COR-L47 (cell line): ENCODE results near the gene SRCAP.
"Not testable (repeated sequence)": the region's sequence is repeated elsewhere in the genome, so short reads cannot be mapped to it uniquely, and the experiment has no call there.

Source experiments
- DNase-seq: peaks from one replicate; lab custom pipeline; 2025; lab: John Stamatoyannopoulos, UW

SRCAP gene

DNA sequence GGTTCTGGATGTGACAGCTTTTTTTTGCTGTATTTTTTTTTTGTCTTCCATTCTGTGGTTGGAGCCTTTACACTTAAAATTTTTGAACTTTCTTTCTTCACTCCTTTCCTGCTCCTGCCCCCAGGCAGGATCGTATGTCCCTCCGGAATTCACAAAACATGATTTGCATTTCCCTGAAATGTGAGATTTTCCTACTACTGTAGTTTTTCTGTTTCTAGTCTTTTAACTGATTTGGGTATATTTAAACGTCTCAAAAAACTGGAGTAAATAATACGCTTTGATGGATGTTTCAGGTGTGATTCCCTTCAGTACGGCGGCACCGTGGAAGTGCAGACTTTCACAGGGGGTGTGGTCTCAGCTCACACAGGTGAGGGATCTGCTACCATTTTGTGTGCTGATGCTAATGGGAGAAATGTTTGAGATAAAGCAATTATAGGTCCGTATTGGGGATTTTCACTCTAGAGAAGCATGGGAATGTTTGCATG is 686 bp downstream of the SRCAP start:
- DNase-seq: no peak

DNA sequence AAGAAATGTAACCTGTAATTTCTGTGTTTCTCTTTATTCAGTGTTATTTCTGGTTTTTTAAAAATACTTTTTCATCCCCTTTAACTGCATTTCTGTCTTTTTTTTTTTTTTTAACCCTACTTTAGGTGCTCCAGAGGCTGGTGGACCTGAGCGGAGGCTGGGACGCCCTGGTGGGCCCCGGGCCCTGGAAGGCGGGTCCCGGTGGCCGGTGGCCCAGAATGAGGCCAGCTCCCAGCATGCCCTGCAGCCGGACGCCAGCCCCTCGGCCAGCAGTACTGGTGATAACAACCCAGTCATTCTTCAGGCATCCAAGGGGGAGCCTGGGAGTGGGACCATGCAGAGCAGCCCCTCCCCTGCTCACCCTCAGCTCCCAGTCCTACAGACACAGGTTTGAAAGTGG is 1.5 kb downstream of the SRCAP start:
- DNase-seq: no peak

DNA sequence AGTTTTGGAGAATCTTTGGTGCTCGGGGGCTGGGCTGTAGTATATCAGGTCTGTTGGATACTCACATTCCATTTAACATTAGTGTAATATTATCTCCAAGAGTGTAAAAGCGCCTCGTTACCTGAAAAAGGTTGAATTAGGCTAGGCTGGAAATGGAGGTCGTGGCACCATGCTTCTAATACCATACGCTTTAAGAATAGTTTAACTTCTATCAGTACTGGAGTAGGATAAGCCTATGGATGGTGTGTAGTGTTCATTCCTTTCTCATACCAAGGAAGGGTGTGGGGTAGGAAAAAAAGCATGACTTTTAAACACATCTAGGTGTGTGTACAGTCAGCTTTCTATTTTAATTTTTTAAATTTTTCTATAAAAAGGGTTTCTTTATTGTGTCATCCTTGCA is 2.0 kb downstream of the SRCAP start:
- no peak for DNase-seq

DNA sequence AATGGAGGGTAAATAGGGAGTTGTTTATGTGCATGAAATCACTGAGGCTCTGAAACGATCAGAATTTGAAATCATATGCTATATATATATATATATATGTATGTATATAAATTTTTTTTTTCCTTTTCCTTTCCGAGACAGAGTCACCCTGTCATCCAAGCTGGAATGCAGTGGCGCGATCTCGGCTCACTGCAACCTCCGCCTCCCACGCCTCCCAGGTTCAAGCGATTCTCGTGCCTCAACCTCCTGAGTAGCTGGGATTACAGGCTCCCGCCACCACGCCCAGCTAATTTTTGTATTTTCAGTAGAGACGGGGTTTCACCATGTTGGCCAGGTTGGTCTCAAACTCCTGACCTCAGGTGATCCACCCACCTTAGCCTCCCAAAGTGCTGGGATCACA is 4.1 kb downstream of the SRCAP start:
- DNase-seq: not testable (repeated sequence)

DNA sequence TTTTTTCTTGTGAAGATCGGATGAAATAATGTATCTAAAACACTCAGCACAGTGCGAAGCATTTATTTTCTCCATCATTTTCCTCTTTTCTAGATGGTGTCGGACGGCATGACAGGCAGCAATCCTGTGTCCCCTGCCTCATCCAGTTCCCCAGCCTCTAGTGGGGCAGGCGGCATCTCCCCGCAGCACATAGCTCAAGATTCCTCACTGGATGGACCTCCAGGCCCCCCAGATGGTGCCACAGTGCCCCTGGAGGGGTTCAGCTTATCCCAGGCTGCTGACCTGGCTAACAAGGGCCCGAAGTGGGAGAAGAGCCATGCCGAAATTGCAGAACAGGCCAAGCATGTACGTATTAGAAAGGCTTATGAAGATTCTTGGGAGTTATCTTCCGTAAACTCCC is 5.0 kb downstream of the SRCAP start:
- no peak for DNase-seq

DNA sequence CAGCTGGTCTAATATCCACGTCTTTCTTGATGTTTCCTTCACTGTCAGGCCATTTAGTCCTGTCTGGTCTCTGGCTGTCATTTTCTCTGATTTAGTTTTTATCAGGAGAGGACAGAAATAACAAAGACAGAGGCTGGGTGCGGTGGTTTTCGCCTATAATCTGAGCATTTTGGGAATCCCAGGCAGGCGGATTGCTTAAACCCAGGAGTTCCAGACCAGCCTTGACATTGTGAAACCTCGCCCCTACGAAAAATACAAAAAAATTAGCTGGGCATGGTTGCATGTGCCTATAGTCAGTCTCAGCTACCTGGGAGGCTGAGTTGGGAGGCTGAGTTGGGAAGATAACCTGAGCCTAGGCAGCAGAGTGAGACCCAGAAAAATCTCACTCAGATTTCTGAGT is 7.1 kb downstream of the SRCAP start:
- no peak for DNase-seq

DNA sequence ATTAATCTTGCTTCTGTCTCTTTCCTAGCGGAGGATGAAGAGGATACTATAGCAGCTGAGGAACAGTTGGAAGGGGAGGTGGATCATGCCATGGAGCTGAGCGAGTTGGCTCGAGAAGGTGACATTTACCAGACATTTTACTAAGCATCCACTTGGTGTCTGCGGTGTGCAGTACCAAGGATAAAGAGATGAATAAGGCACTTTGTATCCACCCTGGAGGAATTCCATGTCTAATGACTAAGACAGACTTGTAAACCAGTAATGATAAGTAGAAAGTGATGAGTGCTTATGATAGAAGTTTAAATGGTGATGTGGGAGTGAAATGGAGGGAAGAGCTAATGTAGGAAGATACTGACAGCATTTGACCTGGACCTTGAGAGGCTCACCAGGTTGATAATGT is 12.0 kb downstream of the SRCAP start:
- DNase-seq: no peak

DNA sequence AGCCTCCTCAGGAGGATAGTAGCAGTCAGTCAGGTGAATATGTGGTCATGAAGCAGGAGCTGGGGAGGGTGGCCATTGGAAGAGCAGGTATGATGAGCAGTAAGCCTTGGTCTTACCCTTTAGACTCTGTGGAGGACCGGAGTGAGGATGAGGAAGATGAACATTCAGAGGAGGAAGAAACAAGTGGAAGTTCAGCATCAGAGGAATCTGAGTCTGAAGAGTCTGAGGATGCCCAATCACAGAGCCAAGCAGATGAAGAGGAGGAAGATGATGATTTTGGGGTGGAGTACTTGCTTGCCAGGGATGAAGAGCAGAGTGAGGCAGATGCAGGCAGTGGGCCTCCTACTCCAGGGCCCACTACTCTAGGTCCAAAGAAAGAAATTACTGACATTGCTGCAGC is 12.7 kb downstream of the SRCAP start:
- no peak for DNase-seq

DNA sequence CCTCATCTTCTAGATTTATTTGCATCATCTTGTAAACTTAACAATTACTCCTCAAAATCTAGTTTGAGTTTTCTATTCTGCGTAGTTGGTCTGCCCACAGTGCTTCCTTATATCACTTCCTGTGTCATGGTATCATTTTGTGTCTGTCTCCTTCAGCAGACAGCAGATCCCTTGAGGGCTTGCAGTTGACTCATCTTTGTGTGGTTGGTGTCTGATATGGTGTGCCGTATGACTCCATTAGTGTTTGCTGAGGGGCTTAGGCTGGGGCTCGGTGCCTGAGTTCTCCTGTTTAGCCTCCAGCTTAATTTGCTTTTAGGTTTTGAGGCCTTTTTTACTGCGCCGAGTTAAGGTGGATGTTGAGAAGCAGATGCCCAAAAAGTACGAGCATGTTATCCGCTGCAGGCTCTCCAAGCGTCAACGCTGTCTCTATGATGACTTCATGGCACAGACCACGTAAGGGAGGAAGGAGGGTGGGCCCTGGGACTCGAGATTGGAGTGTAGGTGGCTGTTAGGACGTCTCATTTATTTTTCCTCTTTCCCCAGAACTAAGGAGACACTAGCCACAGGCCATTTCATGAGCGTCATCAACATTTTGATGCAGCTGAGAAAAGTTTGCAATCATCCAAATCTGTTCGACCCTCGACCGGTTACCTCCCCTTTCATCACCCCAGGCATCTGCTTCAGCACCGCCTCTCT is 16.9 kb downstream of the SRCAP start:
- no peak for DNase-seq

DNA sequence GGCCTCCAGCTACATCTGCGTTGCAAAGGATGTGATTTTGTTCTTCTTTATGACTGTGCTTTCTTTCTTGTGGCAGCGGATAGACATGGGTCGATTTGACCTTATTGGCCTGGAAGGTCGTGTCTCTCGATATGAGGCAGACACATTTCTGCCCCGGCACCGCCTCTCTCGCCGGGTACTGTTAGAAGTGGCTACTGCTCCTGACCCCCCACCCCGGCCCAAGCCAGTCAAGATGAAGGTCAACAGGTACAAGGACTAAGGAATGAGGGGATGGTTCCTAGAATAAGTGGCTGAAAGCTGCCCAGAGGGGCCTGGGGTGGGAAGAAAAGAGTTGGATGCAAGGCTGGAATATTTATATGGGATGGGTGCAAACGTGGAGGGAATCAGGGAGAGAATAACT is 21.1 kb downstream of the SRCAP start:
- no peak for DNase-seq

DNA sequence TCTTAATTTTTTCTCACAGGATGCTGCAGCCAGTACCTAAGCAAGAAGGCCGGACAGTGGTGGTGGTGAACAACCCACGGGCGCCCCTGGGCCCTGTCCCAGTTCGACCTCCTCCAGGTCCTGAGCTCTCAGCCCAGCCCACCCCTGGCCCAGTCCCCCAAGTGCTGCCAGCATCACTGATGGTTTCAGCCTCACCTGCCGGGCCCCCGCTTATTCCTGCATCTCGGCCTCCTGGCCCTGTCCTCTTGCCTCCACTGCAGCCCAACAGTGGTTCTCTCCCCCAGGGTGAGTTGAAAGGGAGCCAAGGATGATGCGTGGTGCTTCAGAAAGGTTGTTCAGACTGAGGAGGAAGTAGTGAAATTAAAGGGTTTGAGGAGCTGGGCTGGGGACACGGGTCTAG is 21.7 kb downstream of the SRCAP start:
- no peak for DNase-seq

DNA sequence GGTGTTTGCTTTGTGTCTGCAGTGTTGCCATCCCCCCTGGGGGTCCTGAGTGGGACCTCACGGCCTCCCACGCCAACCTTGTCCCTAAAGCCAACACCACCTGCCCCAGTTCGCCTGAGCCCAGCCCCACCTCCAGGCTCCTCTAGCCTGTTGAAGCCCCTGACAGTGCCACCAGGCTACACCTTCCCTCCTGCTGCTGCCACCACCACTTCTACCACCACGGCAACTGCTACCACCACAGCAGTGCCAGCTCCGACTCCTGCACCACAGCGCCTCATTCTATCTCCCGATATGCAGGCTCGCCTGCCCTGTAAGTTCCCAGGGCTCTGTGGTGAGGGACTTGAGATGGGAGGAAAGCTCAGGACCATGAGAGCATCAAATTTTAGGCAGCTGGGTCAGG is 22.2 kb downstream of the SRCAP start:
- no peak for DNase-seq

DNA sequence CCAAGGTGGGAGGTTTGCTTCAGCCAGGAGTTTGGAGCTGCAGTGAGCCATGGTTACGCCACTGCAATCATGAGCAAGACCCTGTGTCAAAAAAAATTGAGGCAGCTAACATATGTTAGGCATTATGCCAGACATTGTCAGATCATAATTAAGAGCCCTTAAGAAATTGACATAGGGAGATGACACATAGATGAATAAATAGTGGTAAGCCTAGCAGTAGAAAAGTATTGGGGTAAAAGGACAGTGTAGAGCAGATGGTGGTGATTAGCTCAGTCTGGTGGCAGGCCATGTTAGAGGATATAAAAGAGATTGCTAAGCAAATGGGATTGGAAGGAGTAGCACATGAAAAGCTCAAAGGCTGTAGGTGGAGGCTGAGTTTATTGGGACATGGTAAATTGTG is 22.6 kb downstream of the SRCAP start:
- DNase-seq: no peak

DNA sequence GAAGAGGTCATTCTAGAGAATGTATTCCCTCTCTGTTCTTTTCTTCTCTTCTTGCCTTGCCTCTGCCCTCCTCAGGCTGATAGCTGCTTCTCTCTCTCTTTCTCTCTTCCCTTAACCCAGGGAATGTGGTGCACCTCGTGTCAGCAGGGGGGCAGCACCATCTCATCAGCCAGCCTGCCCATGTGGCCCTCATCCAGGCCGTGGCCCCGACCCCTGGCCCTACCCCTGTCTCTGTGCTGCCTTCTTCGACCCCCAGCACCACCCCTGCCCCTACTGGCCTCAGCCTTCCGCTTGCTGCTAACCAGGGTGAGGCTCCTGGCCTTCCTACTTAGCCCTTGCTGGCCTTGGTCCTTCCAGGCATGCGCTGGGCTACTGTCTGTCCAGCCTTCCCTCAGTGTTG is 23.5 kb downstream of the SRCAP start:
- no peak for DNase-seq

DNA sequence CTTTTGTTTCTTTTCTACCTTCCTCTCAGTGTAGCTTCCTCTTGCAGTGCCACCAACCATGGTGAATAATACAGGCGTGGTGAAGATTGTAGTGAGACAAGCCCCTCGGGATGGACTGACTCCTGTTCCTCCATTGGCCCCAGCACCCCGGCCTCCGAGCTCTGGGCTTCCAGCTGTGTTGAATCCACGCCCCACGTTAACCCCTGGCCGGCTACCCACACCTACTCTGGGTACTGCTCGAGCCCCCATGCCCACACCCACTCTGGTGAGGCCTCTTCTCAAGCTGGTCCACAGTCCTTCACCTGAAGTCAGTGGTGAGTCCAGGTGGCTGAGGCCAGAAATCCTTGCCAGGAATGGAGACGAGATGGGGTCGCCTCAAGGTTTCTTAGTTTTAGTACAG is 23.9 kb downstream of the SRCAP start:
- DNase-seq: no peak

DNA sequence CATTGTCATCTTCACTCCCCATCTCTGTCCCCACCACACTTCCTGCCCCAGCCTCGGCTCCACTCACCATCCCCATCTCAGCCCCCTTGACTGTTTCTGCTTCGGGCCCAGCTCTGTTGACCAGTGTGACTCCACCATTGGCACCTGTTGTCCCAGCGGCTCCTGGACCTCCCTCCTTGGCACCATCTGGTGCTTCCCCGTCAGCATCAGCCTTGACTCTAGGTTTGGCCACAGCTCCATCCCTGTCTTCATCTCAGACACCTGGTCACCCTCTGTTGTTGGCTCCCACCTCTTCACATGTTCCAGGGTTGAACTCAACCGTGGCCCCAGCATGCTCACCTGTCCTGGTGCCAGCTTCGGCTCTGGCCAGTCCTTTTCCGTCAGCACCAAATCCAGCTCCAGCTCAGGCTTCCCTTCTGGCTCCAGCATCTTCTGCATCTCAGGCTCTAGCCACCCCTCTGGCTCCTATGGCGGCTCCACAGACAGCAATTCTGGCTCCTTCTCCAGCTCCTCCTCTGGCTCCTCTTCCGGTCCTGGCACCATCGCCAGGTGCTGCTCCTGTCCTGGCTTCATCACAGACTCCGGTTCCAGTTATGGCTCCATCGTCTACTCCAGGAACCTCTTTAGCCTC is 24.9 kb downstream of the SRCAP start:
- DNase-seq: no peak

DNA sequence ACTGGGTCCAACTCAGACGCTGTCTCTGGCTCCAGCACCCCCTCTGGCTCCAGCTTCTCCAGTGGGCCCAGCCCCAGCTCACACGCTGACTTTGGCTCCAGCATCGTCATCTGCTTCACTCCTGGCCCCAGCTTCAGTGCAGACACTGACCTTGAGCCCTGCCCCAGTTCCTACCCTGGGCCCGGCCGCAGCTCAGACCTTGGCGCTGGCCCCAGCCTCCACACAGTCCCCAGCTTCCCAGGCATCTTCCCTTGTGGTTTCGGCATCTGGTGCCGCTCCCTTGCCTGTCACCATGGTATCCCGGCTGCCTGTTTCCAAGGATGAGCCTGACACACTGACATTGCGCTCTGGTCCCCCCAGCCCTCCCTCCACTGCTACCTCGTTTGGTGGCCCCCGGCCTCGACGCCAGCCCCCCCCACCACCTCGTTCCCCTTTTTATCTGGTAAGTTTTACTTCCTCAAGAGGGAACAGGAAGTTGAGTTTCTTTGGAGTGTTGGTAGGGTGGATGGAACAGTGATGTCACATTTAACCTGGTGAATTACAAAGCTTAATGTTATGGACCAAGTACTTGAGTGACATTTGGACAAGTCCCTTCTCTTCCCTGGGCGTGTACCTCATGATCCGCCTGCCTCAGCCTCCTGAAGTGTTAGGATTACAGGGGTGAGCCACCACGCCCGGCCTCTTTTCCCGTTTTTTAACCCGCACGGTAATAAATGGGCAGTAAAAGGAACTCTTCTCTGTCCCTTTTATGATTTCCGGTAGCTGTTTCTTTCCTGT is 25.9 kb downstream of the SRCAP start:
- no peak for DNase-seq

DNA sequence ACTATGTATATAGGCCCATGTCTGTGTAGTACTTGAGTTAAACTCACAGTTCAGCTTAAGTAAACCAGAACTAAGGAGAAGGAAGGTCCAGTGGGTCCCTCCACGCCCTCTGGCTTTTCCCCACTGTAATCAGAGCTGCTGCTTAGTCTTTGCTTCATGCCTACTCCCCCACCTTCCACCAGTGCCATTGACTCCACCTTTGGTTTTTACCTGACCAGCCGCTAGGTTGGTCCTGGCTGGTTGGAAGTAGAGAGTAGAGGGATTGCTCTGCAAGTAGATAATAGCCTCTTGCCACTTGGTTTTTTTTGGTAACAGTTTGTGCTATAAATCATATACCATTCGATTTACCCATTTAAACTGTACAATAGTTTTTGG is 26.4 kb downstream of the SRCAP start:
- no peak for DNase-seq

DNA sequence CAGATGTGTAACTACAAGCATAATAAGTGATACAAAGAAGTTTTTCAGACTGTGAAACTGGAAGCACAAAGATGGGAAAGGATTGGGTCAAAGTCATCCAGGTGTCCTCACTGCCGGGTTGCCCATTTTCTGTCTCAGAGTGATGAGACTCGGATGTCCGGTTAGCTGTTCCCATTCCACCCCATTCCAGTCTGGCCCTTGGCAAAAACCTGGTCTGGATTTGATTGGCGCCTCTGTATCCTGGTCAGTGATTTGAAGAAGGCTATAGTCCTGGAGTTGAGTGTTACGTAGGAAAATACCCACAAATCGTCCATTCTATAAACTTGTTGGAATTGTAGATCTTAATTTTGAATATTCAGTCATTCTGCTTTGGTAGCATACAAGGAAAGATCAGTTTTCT is 29.4 kb downstream of the SRCAP start:
- DNase-seq: no peak

DNA sequence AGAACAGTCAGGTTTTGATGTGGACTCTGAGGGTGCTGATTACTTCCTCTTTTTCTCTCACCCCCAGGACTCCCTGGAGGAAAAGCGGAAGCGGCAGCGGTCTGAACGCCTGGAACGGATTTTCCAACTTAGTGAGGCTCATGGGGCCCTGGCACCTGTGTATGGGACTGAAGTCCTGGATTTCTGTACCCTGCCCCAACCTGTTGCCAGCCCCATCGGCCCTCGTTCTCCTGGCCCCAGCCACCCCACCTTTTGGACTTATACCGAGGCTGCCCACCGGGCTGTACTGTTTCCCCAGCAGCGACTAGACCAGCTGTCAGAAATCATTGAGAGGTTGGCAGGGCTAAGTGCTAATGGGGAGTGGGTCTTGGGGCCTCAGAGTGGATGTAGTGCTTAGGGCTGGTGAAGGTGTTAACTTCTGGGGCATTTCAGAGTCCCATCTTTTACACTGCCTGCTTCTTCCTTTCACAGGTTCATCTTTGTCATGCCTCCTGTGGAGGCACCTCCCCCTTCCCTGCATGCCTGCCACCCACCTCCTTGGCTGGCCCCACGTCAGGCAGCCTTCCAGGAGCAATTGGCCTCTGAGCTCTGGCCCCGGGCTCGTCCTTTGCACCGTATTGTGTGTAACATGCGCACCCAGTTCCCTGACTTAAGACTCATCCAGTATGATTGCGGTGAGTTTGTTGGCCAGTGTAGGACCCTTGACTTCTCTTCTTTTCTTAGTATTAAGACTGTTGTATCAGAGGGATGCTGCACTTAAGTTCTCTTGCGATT is 30.1 kb downstream of the SRCAP start:
- no peak for DNase-seq

DNA sequence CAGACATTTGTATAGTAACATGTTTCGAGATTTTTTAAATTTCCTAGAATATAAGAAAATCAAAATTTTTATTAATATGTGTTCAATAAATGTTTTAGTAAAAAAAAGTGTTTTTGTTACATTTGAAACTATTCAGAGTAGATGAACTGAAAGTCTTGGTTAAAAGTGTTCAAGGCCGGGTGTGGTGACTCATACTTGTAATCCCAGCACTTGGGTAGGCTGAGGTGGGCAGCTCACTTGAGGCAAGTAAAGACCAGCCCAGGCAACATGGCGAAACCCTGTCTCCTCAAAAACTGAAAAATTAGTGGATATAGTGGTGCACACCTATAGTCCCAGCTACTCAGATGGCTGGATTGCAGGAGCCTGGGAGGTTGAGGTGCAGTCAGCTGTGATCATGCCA is 32.4 kb downstream of the SRCAP start:
- no peak for DNase-seq

DNA sequence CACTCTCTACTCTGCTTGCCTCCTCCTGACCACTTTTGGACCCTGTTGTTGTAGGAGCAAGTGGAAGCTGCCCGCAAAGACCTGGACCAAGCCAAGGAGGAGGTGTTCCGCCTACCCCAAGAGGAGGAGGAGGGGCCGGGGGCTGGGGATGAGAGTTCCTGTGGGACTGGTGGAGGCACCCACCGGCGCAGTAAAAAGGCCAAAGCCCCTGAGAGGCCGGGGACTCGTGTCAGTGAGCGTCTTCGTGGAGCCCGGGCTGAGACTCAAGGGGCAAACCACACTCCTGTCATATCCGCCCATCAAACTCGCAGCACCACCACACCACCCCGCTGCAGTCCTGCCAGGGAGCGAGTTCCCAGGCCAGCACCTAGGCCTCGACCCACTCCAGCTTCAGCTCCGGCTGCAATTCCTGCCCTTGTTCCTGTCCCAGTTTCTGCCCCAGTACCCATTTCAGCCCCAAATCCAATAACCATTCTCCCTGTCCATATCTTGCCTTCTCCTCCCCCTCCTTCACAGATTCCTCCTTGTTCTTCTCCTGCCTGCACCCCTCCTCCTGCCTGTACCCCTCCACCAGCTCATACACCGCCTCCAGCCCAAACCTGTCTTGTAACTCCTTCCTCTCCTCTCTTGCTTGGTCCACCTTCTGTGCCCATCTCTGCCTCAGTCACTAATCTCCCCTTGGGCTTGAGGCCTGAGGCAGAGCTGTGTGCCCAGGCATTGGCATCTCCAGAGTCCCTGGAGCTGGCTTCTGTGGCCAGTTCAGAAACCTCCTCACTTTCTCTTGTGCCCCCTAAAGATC is 38.2 kb downstream of the SRCAP start:
- no peak for DNase-seq
